SK-N-SH treated with all-trans-retinoic acid at 6 μM for 48 hours (cell line): ENCODE results near the gene THSD4.

Experiments used
- BACH2 ChIP-seq: fragments of 250-450 bp; sonication (Bioruptor Pico); IDR thresholded peaks from 2 replicates; pipeline ENCODE4 v1.9.0; 2021; ENCODE audit warnings: mild to moderate bottlenecking, borderline replicate concordance
- ESRRG ChIP-seq: fragments of 250-450 bp; sonication (Bioruptor Pico); IDR thresholded peaks from 2 replicates; pipeline ENCODE4 v1.6.1; 2021; ENCODE audit warnings: mild to moderate bottlenecking
- OSR1 ChIP-seq: fragments of 250-450 bp; sonication (Bioruptor Pico); IDR thresholded peaks from 2 replicates; pipeline ENCODE4 v1.8.0; 2022; ENCODE audit warnings: moderate library complexity, mild to moderate bottlenecking, inconsistent platforms
- SNAI2 ChIP-seq: fragments of 250-450 bp; sonication (Bioruptor Pico); IDR thresholded peaks from 2 replicates; pipeline ENCODE4 v1.5.0; 2020; ENCODE audit warnings: mild to moderate bottlenecking, moderate library complexity
- TOX ChIP-seq: fragments of 250-450 bp; sonication (Bioruptor Pico); IDR thresholded peaks from 2 replicates; pipeline ENCODE4 v1.8.0; 2021; ENCODE audit warnings: mild to moderate bottlenecking, moderate library complexity, borderline replicate concordance
- ZFP3 ChIP-seq: fragments of 250-450 bp; sonication (Bioruptor Pico); IDR thresholded peaks from 2 replicates; pipeline ENCODE4 v1.5.0; 2020; ENCODE audit warnings: mild to moderate bottlenecking, moderate library complexity
- ZNF70 ChIP-seq: fragments of 450-650 bp; formaldehyde crosslinking; IDR thresholded peaks from 2 replicates; pipeline ENCODE4 v1.5.0; 2020; ENCODE audit warnings: mild to moderate bottlenecking, moderate library complexity
- ZNF8 ChIP-seq: fragments of 450-650 bp; formaldehyde crosslinking; IDR thresholded peaks from 2 replicates; pipeline ENCODE4 v1.5.0; 2020; ENCODE audit warnings: mild to moderate bottlenecking, moderate library complexity
- TF ChIP-seq, protein P1 (sequence below): fragments of 250-450 bp; sonication (Bioruptor Pico); IDR thresholded peaks from 2 replicates; pipeline ENCODE4 v1.8.0; 2020; ENCODE audit warnings: mild to moderate bottlenecking, moderate library complexity, borderline replicate concordance
- TF ChIP-seq, protein P2 (sequence below): fragments of 250-450 bp; sonication (Bioruptor Pico); IDR thresholded peaks from 2 replicates; pipeline ENCODE4 v1.5.1; 2020; ENCODE audit warnings: low read depth, mild to moderate bottlenecking, moderate library complexity

DNA sequence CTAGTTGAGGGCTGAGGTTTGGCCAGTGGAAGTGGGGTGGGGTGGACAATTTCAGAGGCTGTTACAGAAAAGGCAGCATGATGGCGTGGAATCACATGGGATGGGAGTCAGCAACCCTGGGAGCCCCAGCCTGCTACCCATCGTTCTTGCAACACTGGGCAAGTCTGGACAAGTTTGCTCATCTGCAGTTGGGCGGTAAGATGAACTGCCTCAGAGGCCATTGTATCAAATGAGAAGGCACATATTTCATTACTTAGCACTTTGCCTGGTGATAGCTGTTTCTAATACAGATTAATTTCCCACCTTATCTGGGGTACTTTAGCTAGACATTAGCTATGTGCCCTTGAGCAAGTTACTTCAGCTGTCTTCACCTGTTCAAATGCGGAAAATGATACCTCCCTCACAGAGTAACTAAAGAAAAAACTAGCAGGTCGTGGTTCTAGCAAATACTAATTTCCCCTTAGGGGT, 248.9 kb downstream of the THSD4 start:
- TF ChIP-seq ZNF8 (CRISPR knock-in tag) (no peak), BACH2 (CRISPR knock-in tag) (no peak), ZFP3 (CRISPR knock-in tag) (no peak), TOX (CRISPR knock-in tag) (no peak), SNAI2 (CRISPR knock-in tag) (no peak), ESRRG (CRISPR knock-in tag) (no peak), OSR1 (CRISPR knock-in tag) (no peak), ZNF70 (no peak)
- TF ChIP-seq, protein P1, sequence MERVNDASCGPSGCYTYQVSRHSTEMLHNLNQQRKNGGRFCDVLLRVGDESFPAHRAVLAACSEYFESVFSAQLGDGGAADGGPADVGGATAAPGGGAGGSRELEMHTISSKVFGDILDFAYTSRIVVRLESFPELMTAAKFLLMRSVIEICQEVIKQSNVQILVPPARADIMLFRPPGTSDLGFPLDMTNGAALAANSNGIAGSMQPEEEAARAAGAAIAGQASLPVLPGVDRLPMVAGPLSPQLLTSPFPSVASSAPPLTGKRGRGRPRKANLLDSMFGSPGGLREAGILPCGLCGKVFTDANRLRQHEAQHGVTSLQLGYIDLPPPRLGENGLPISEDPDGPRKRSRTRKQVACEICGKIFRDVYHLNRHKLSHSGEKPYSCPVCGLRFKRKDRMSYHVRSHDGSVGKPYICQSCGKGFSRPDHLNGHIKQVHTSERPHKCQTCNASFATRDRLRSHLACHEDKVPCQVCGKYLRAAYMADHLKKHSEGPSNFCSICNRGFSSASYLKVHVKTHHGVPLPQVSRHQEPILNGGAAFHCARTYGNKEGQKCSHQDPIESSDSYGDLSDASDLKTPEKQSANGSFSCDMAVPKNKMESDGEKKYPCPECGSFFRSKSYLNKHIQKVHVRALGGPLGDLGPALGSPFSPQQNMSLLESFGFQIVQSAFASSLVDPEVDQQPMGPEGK, result no peak
- TF ChIP-seq, protein P2, sequence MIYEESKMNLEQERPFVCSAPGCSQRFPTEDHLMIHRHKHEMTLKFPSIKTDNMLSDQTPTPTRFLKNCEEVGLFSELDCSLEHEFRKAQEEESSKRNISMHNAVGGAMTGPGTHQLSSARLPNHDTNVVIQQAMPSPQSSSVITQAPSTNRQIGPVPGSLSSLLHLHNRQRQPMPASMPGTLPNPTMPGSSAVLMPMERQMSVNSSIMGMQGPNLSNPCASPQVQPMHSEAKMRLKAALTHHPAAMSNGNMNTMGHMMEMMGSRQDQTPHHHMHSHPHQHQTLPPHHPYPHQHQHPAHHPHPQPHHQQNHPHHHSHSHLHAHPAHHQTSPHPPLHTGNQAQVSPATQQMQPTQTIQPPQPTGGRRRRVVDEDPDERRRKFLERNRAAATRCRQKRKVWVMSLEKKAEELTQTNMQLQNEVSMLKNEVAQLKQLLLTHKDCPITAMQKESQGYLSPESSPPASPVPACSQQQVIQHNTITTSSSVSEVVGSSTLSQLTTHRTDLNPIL (CRISPR knock-in tag), result no peak
